IMR-90 (cell line): ENCODE measurements around the gene FNDC3B. TPM values are rescaled to one million over a fixed set of nuclear protein-coding genes. Genes with fewer than 3 reads are reported as not detected.

ENCODE experiments used
- ATAC-seq: fragments of 200-7000 bp; cut with Tn5 transposase; 2 replicates; pipeline ENCODE4 v1.9.1; 2020; ENCODE audit warnings: low read depth, mild to moderate bottlenecking, moderate library complexity
- BruUV-seq: library from RNA; stranded (reverse); fragments of 400-500 nt; replicated peaks from 2 replicates; lab custom pipeline; 2021; lab: Mats Ljungman, UMichigan
- CTCF ChIA-PET: fragments of 300-600 bp; formaldehyde crosslinking; extraction: SDS; loops from one replicate; lab custom pipeline; 2021; ENCODE audit warnings: antibody characterized with exemption; lab: Yijun Ruan, JAX
- POLR2A ChIA-PET: fragments of 300-600 bp; sonication (Branson Sonifier 250); formaldehyde crosslinking; loops from one replicate; lab custom pipeline; 2022; ENCODE audit warnings: antibody characterized with exemption; ENCODE audit not compliant: unreplicated experiment; lab: Charles Lee
- DNase-seq: peaks from one replicate; pipeline ENCODE4 v3.0.0; 2013
- H2AFZ ChIP-seq: replicated peaks from 2 replicates; pipeline ENCODE3; 2013; ENCODE audit warnings: low read length, mild to moderate bottlenecking; ENCODE audit not compliant: poor library complexity
- H2AK5ac ChIP-seq: 2 replicates; pipeline ENCODE4 v1.6.1; 2013; ENCODE audit warnings: low read depth, low read length, inconsistent platforms
- H2AK9ac ChIP-seq: replicated peaks from 2 replicates; pipeline ENCODE3; 2013; ENCODE audit warnings: mild to moderate bottlenecking, low read depth, low read length, moderate library complexity; ENCODE audit not compliant: poor library complexity
- H2BK120ac ChIP-seq: 2 replicates; pipeline ENCODE4 v1.6.1; 2013; ENCODE audit warnings: low read depth, low read length, inconsistent platforms
- H2BK15ac ChIP-seq: 3 replicates; pipeline ENCODE4 v1.6.1; 2013; ENCODE audit warnings: low read depth, low read length, inconsistent platforms
- H2BK20ac ChIP-seq: 2 replicates; pipeline ENCODE4 v1.6.1; 2013; ENCODE audit warnings: low read depth, mild to moderate bottlenecking, inconsistent platforms, low read length, moderate library complexity
- H2BK5ac ChIP-seq: 2 replicates; pipeline ENCODE4 v1.6.1; 2013; ENCODE audit warnings: mild to moderate bottlenecking, low read depth, low read length, inconsistent platforms; ENCODE audit not compliant: poor library complexity, severe bottlenecking
- H3K14ac ChIP-seq: replicated peaks from 2 replicates; pipeline ENCODE4 v1.6.1; 2013; ENCODE audit warnings: low read depth, low read length, inconsistent platforms
- H3K18ac ChIP-seq: 2 replicates; pipeline ENCODE4 v1.6.1; 2013; ENCODE audit warnings: low read depth, low read length, control low read depth
- H3K23ac ChIP-seq: 2 replicates; pipeline ENCODE4 v1.6.1; 2013; ENCODE audit warnings: low read depth, low read length, inconsistent platforms
- H3K27ac ChIP-seq: 2 replicates; pipeline ENCODE4 v1.5.1; 2013; ENCODE audit warnings: mild to moderate bottlenecking, control low read depth, low read length; ENCODE audit not compliant: insufficient read depth
- H3K27me3 ChIP-seq: 2 replicates; pipeline ENCODE4 v1.6.1; 2013; ENCODE audit warnings: low read length; ENCODE audit not compliant: control insufficient read depth, insufficient read depth
- H3K36me3 ChIP-seq: 2 replicates; pipeline ENCODE4 v1.6.1; 2013; ENCODE audit warnings: low read length, mixed read lengths; ENCODE audit not compliant: control insufficient read depth, insufficient read depth
- H3K4ac ChIP-seq: 2 replicates; pipeline ENCODE4 v1.6.1; 2013; ENCODE audit warnings: low read depth, low read length, inconsistent platforms
- H3K4me1 ChIP-seq: 2 replicates; pipeline ENCODE4 v1.6.1; 2013; ENCODE audit warnings: low read length, mixed read lengths; ENCODE audit not compliant: control insufficient read depth, insufficient read depth
- H3K4me2 ChIP-seq: 2 replicates; pipeline ENCODE4 v1.6.1; 2013; ENCODE audit warnings: low read depth, mild to moderate bottlenecking, control low read depth, low read length, moderate library complexity
- H3K4me3 ChIP-seq: 2 replicates; pipeline ENCODE4 v1.5.1; 2013; ENCODE audit warnings: low read depth, mild to moderate bottlenecking, control low read depth, low read length, moderate library complexity; ENCODE audit not compliant: insufficient read depth
- H3K56ac ChIP-seq: 2 replicates; pipeline ENCODE4 v1.6.1; 2013; ENCODE audit warnings: low read length, inconsistent platforms; ENCODE audit not compliant: insufficient read depth; ENCODE audit errors: extremely low read depth
- H3K79me1 ChIP-seq, 2 experiments: 2 replicates each; pipeline ENCODE4 v1.6.1; 2013; ENCODE audit warnings: low read length in 2 of 2, inconsistent platforms in 1 of 2, low read depth in 1 of 2
- H3K9ac ChIP-seq: 2 replicates; pipeline ENCODE4 v1.6.1; 2013; ENCODE audit warnings: low read depth, low read length, control low read depth
- H3K9me1 ChIP-seq: 2 replicates; pipeline ENCODE4 v1.6.1; 2013; ENCODE audit warnings: low read length, inconsistent platforms; ENCODE audit not compliant: insufficient read depth
- H3K9me3 ChIP-seq: 2 replicates; pipeline ENCODE4 v1.6.1; 2013; ENCODE audit warnings: low read length; ENCODE audit not compliant: control insufficient read depth, insufficient read depth
- H4K20me1 ChIP-seq: 2 replicates; pipeline ENCODE4 v1.6.1; 2013; ENCODE audit warnings: low read length, inconsistent platforms; ENCODE audit not compliant: insufficient read depth
- H4K5ac ChIP-seq: 2 replicates; pipeline ENCODE4 v1.6.1; 2013; ENCODE audit warnings: mild to moderate bottlenecking, low read depth, low read length, control low read depth
- H4K8ac ChIP-seq, 2 experiments: 2 replicates each; pipeline ENCODE4 v1.6.1; 2013; ENCODE audit warnings: low read depth in 2 of 2, low read length in 2 of 2, control low read depth in 1 of 2, inconsistent platforms in 1 of 2
- H4K91ac ChIP-seq: 2 replicates; pipeline ENCODE4 v1.6.1; 2013; ENCODE audit warnings: low read depth, low read length, inconsistent platforms; ENCODE audit not compliant: insufficient read depth
- BHLHE40 ChIP-seq: fragments of 150-350 bp; IDR thresholded peaks from 2 replicates; pipeline ENCODE4 v1.6.1; 2016; ENCODE audit warnings: mild to moderate bottlenecking, low read depth, low read length
- CEBPB ChIP-seq: IDR thresholded peaks from 2 replicates; pipeline ENCODE4 v1.6.1; 2012; ENCODE audit warnings: low read depth, low read length, improper control_type of control experiment
- CHD1 ChIP-seq: IDR thresholded peaks from 2 replicates; pipeline ENCODE4 v1.6.1; 2012; ENCODE audit warnings: low read depth, low read length, improper control_type of control experiment
- FOS ChIP-seq: fragments of 150-350 bp; IDR thresholded peaks from 2 replicates; pipeline ENCODE4 v1.6.1; 2016; ENCODE audit warnings: low read depth, low read length
- MAFK ChIP-seq: IDR thresholded peaks from 2 replicates; pipeline ENCODE4 v1.6.1; 2012; ENCODE audit warnings: low read depth, low read length, improper control_type of control experiment
- MAZ ChIP-seq: IDR thresholded peaks from 2 replicates; pipeline ENCODE4 v1.6.1; 2012; ENCODE audit warnings: low read depth, mild to moderate bottlenecking, low read length, improper control_type of control experiment, moderate library complexity, borderline replicate concordance
- MXI1 ChIP-seq: IDR thresholded peaks from 2 replicates; pipeline ENCODE4 v1.6.1; 2012; ENCODE audit warnings: low read depth, mild to moderate bottlenecking, low read length, moderate library complexity, borderline replicate concordance
- NFE2L2 ChIP-seq: fragments of 150-350 bp; IDR thresholded peaks from 2 replicates; pipeline ENCODE4 v1.6.1; 2016; ENCODE audit warnings: low read depth, mild to moderate bottlenecking, low read length
- RCOR1 ChIP-seq: IDR thresholded peaks from 2 replicates; pipeline ENCODE4 v1.6.1; 2012; ENCODE audit warnings: mild to moderate bottlenecking, low read length, improper control_type of control experiment; ENCODE audit not compliant: insufficient replicate concordance
- RFX5 ChIP-seq: IDR thresholded peaks from 2 replicates; pipeline ENCODE4 v1.8.0; 2012; ENCODE audit warnings: low read depth, mild to moderate bottlenecking, low read length, moderate library complexity
- SMC3 ChIP-seq: fragments of 150-350 bp; IDR thresholded peaks from 2 replicates; pipeline ENCODE4 v1.6.1; 2016; ENCODE audit warnings: low read depth, mild to moderate bottlenecking, antibody characterized with exemption, low read length, moderate library complexity
- WGBS, 2 experiments: methylation state at CpG; one replicate each; pipeline versions ENCODE4 v1.1.5 to v1.1.7; 2013; ENCODE audit warnings: missing lambda C conversion rate in 2 of 2; ENCODE audit not compliant: insufficient read length in 1 of 2; ENCODE audit errors: extremely low coverage in 2 of 2; 5-methylcytosine and 5-hydroxymethylcytosine counted together
- dilution Hi-C: fragments of 300-500 bp; cut with HindIII; formaldehyde crosslinking; loops from one replicate; pipeline ENCODE4 v1.14.3; 2018; ENCODE audit warnings: low sequenced_read_pairs; ENCODE audit not compliant: unreplicated experiment
- in situ Hi-C: fragments of 300-500 bp; cut with MboI; formaldehyde crosslinking; loops from 3 replicates; pipeline ENCODE4 v1.14.3; 2019; ENCODE audit warnings: low sequenced_read_pairs, inconsistent platforms, mixed read lengths
- intact Hi-C: fragments of 100-400 bp; cut with micrococcal nuclease; formaldehyde crosslinking; loops from 2 replicates; pipeline ENCODE4 v1.10.0; 2022
- polyA plus RNA-seq, 3 experiments: library from polyadenylated mRNA; depleted of rRNA; stranded (reverse); fragments of >200 nt; gene quantifications; 2 replicates each; pipeline ENCODE4 v1.2.3, GENCODE V29; 2012; ENCODE audit warnings: low replicate concordance in 1 of 3
- total RNA-seq: library from RNA; depleted of rRNA; stranded (reverse); fragments of >200 nt; gene quantifications from 2 replicates; pipeline ENCODE4 v1.2.3, GENCODE V29; 2012
- TF ChIP-seq, protein P1 (sequence below): fragments of 150-350 bp; IDR thresholded peaks from 2 replicates; pipeline ENCODE4 v1.6.1; 2017; ENCODE audit warnings: mild to moderate bottlenecking, antibody characterized with exemption, low read length, low read depth
- TF ChIP-seq, protein P2 (sequence below): conservative IDR thresholded peaks from 2 replicates; pipeline ENCODE4 v1.5.1; 2012; ENCODE audit warnings: mild to moderate bottlenecking, low read depth, low read length, improper control_type of control experiment

Gene FNDC3B
- total and polyA plus RNA-seq, 2 of the 4 experiments (the other 2 are of a cell fraction): 23.9 to 150 TPM

DNA sequence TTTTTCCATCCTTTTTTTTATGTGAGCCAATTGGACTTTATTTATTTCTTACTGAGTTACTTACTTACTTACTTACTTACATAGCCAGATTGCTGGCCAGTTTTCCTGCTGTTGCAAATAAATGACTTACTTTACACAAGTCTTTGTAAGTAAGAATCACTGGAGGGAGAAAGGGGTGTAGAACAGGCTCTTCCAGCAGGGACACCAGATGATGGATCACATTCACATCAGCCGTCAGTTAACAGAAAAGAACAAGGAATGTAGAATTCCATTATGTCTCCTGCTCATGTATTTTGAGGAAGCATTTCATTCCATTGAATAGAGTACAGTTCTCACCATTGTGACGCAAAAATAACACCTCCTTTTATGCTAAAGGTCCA, 188.6 kb downstream of the FNDC3B start:
- BruUV-seq: no TSS peak
- CTCF ChIA-PET: no interaction called here

More for the DNA sequence above, 188.6 kb downstream of the FNDC3B start:
- Histone ChIP-seq H3K56ac (no peak overlapping the region), H4K91ac (no peak overlapping the region), H3K79me1 (peaks cover 32 to 70% of the 10 kb centered on the region in 2 experiments), H3K9ac (no peak overlapping the region), H4K20me1 (peaks cover 46% of the 10 kb centered on the region), H3K4me1 (peaks cover 7% of the 10 kb centered on the region), H3K9me3 (no peaks in the 10 kb centered on the region), H2AK9ac (no peak overlapping the region), H3K9me1 (peaks cover 16% of the 10 kb centered on the region), H2BK120ac (no peak overlapping the region), H3K4ac (no peak overlapping the region), H3K18ac (no peak overlapping the region), H2AFZ (no peak overlapping the region), H3K36me3 (peaks cover 17% of the 10 kb centered on the region), H3K23ac (no peak overlapping the region), H2AK5ac (no peak overlapping the region), H3K27ac (no peak overlapping the region), H2BK5ac (no peak overlapping the region), H4K5ac (no peak overlapping the region), H2BK20ac (no peak overlapping the region), H3K14ac (no peak overlapping the region), H2BK15ac (no peak overlapping the region), H4K8ac (no peak overlapping the region), H3K4me2 (no peak overlapping the region), H3K27me3 (no peaks in the 10 kb centered on the region), H3K4me3 (no peak overlapping the region)
- dilution Hi-C loops: no loop called here
- TF ChIP-seq, protein P1, sequence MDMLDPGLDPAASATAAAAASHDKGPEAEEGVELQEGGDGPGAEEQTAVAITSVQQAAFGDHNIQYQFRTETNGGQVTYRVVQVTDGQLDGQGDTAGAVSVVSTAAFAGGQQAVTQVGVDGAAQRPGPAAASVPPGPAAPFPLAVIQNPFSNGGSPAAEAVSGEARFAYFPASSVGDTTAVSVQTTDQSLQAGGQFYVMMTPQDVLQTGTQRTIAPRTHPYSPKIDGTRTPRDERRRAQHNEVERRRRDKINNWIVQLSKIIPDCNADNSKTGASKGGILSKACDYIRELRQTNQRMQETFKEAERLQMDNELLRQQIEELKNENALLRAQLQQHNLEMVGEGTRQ: no peak
- TF ChIP-seq BHLHE40 (no peak), MAFK (no peak), RFX5 (no peak), FOS (no peak), NFE2L2 (no peak), CHD1 (no peak), MXI1 (no peak), RCOR1 (no peak), MAZ (no peak), CEBPB (no peak), SMC3 (no peak)
- TF ChIP-seq, protein P2, sequence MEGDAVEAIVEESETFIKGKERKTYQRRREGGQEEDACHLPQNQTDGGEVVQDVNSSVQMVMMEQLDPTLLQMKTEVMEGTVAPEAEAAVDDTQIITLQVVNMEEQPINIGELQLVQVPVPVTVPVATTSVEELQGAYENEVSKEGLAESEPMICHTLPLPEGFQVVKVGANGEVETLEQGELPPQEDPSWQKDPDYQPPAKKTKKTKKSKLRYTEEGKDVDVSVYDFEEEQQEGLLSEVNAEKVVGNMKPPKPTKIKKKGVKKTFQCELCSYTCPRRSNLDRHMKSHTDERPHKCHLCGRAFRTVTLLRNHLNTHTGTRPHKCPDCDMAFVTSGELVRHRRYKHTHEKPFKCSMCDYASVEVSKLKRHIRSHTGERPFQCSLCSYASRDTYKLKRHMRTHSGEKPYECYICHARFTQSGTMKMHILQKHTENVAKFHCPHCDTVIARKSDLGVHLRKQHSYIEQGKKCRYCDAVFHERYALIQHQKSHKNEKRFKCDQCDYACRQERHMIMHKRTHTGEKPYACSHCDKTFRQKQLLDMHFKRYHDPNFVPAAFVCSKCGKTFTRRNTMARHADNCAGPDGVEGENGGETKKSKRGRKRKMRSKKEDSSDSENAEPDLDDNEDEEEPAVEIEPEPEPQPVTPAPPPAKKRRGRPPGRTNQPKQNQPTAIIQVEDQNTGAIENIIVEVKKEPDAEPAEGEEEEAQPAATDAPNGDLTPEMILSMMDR: no peak
- ATAC-seq (no peak), DNase-seq (no peak)
- WGBS, 2 experiments: no CpG with 5 or more reads among the region's 2 CpGs
- POLR2A ChIA-PET: no interaction called here
- intact Hi-C loops: no loop called here
- in situ Hi-C loops: no loop called here
